ENCODE data around the gene PDPN. TPM values are rescaled to one million over a fixed set of nuclear protein-coding genes. Genes with fewer than 3 reads are reported as not detected.

PDPN gene
- total RNA-seq, 1 experiment from 2014 or later, result not detected

- TF ChIP-seq, protein P1, sequence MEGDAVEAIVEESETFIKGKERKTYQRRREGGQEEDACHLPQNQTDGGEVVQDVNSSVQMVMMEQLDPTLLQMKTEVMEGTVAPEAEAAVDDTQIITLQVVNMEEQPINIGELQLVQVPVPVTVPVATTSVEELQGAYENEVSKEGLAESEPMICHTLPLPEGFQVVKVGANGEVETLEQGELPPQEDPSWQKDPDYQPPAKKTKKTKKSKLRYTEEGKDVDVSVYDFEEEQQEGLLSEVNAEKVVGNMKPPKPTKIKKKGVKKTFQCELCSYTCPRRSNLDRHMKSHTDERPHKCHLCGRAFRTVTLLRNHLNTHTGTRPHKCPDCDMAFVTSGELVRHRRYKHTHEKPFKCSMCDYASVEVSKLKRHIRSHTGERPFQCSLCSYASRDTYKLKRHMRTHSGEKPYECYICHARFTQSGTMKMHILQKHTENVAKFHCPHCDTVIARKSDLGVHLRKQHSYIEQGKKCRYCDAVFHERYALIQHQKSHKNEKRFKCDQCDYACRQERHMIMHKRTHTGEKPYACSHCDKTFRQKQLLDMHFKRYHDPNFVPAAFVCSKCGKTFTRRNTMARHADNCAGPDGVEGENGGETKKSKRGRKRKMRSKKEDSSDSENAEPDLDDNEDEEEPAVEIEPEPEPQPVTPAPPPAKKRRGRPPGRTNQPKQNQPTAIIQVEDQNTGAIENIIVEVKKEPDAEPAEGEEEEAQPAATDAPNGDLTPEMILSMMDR (IDR thresholded peaks at IDR 0.05; ENCODE audit: unreplicated experiment), result no peak
- CTCF ChIA-PET, result no interaction called here
- H3K36me3 Mint-ChIP-seq (ENCODE audit: insufficient read depth, unreplicated experiment), result no peaks in the 10 kb centered on the region
- no peaks in the 10 kb centered on the region for H3K4me1 Mint-ChIP-seq (ENCODE audit: low read depth, unreplicated experiment)
- intact Hi-C loops (cut with micrococcal nuclease; ENCODE audit: unreplicated experiment), result no loop called here
- no TSS peak for BruUV-seq (replicated peaks)
- no peaks in the 10 kb centered on the region for H3K27me3 Mint-ChIP-seq (ENCODE audit: unreplicated experiment)
- H3K27ac Mint-ChIP-seq (ENCODE audit: unreplicated experiment), result no peak overlapping the region
- peaks cover 18% of the 10 kb centered on the region for H3K9me3 Mint-ChIP-seq (ENCODE audit: low read depth, unreplicated experiment)
- no peak for DNase-seq
- H3K4me3 Mint-ChIP-seq (ENCODE audit: low read depth, unreplicated experiment), result no peak overlapping the region
Observed at GRCh38 chr1:13549521-13549920, 34.1 kb upstream of the PDPN start.

GRCh38 chr1:13550663-13551062 is 33.0 kb upstream of the PDPN start:
- Mint-ChIP-seq H3K36me3 (ENCODE audit: insufficient read depth, unreplicated experiment) (no peaks in the 10 kb centered on the region), H3K4me1 (ENCODE audit: low read depth, unreplicated experiment) (no peaks in the 10 kb centered on the region), H3K27ac (ENCODE audit: unreplicated experiment) (no peak overlapping the region), H3K9me3 (ENCODE audit: low read depth, unreplicated experiment) (peaks cover 17% of the 10 kb centered on the region), H3K27me3 (ENCODE audit: unreplicated experiment) (no peaks in the 10 kb centered on the region), H3K4me3 (ENCODE audit: low read depth, unreplicated experiment) (no peak overlapping the region)
- intact Hi-C loops (cut with micrococcal nuclease; ENCODE audit: unreplicated experiment), result no loop called here
- CTCF ChIA-PET, result interaction anchor here (0.6 kb wide), 1 partner anchor 1224 kb away, joined by 3 read pairs; no protein-coding TSS in a partner anchor
- TF ChIP-seq, protein P1 (IDR thresholded peaks at IDR 0.05; ENCODE audit: unreplicated experiment), result no peak
- DNase-seq, result no peak
- BruUV-seq (replicated peaks), result no TSS peak

- CTCF ChIA-PET, result no interaction called here
- Mint-ChIP-seq H3K36me3 (ENCODE audit: insufficient read depth, unreplicated experiment) (no peaks in the 10 kb centered on the region), H3K9me3 (ENCODE audit: low read depth, unreplicated experiment) (peaks cover 4% of the 10 kb centered on the region), H3K27ac (ENCODE audit: unreplicated experiment) (no peak overlapping the region), H3K4me3 (ENCODE audit: low read depth, unreplicated experiment) (no peak overlapping the region), H3K27me3 (ENCODE audit: unreplicated experiment) (no peaks in the 10 kb centered on the region), H3K4me1 (ENCODE audit: low read depth, unreplicated experiment) (no peaks in the 10 kb centered on the region)
- intact Hi-C loops (cut with micrococcal nuclease; ENCODE audit: unreplicated experiment), result no loop called here
- TF ChIP-seq, protein P1 (IDR thresholded peaks at IDR 0.05; ENCODE audit: unreplicated experiment), result no peak
- BruUV-seq (replicated peaks), result no TSS peak
- DNase-seq, result no peak
Observed at GRCh38 chr1:13554798-13555197, 28.8 kb upstream of the PDPN start.

DNA sequence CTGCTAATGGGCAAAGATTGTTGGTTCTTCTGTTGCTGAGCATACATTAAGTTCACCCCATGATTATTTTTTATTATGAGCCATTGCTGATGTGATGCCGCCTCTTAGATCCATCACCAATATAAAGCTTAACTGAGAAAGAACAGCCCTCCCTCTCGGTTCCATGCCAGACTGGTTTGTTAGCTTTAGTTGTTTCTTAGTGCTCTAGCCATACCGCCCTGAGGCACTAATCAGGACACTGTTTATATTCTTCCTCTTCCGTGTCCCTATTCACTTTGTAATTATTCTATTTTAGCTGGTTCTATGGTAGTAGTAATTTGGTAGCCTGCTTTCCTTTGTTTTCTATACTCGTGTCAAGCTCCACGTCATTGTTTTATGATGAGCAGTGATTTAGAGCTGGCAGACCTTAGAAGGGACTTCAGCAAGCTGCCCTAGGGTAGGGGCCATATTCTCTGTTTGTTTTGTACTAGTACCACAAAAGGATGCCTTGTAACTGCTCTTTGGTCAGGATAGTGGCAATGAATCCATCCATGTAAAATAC is 27.3 kb upstream of the PDPN start:
- no peak overlapping the region for H3K27ac Mint-ChIP-seq (ENCODE audit: unreplicated experiment)
- no TSS peak for BruUV-seq (replicated peaks)
- TF ChIP-seq, protein P1 (IDR thresholded peaks at IDR 0.05; ENCODE audit: unreplicated experiment), result no peak
- H3K4me1 Mint-ChIP-seq (ENCODE audit: low read depth, unreplicated experiment), result no peaks in the 10 kb centered on the region
- no peak for DNase-seq
- no peak overlapping the region for H3K4me3 Mint-ChIP-seq (ENCODE audit: low read depth, unreplicated experiment)
- CTCF ChIA-PET, result no interaction called here
- H3K9me3 Mint-ChIP-seq (ENCODE audit: low read depth, unreplicated experiment), result no peaks in the 10 kb centered on the region
- intact Hi-C loops (cut with micrococcal nuclease; ENCODE audit: unreplicated experiment), result no loop called here
- H3K27me3 Mint-ChIP-seq (ENCODE audit: unreplicated experiment), result no peaks in the 10 kb centered on the region
- H3K36me3 Mint-ChIP-seq (ENCODE audit: insufficient read depth, unreplicated experiment), result no peaks in the 10 kb centered on the region

Data from Calu3 (cell line).